ENCODE data around the gene FSD1. TPM values are rescaled to one million over a fixed set of nuclear protein-coding genes. Genes with fewer than 3 reads are reported as not detected.
A peak's percentile ranks its signal among the peaks of the same experiment; 100 is the strongest.

The FSD1 gene
- total RNA-seq, 6 experiments from 2014 or later = 0.19 to 2.2 (median 0.52) TPM; not detected in 2

GRCh38 chr19:4277191-4277696 lies 27.2 kb upstream of the FSD1 start:
- Histone ChIP-seq H3K4me1 (peaks cover 0 to 10% (median 0%) of the 10 kb centered on the region in 4 donors), H3K4me3 (no peak overlapping the region), H3K9me3 (no peaks in the 10 kb centered on the region), H3K27ac (no peak overlapping the region), H3K36me3 (no peaks in the 10 kb centered on the region), H3K27me3 (no peaks in the 10 kb centered on the region)
- no peak for ATAC-seq
- no peak for DNase-seq
- intact Hi-C loops (cut with DNase I) = no loop called here
- 7% methylated on average over 3 of the region's 16 CpGs for WGBS (ENCODE audit: insufficient coverage, low coverage, low lambda C conversion rate, missing lambda C conversion rate)
- TF ChIP-seq CTCF (IDR thresholded peaks at IDR 0.05) (no peak), POLR2A (IDR thresholded peaks at IDR 0.05) (no peak)

GRCh38 chr19:4278010-4278409 lies 26.4 kb upstream of the FSD1 start:
- intact Hi-C loops (cut with DNase I) = no loop called here
- WGBS (ENCODE audit: insufficient coverage, low coverage, low lambda C conversion rate, missing lambda C conversion rate) = 67% methylated on average over 2 of the region's 4 CpGs

GRCh38 chr19:4278419-4279266 lies 25.8 kb upstream of the FSD1 start, which contains the start of gene SHD:
Gene SHD (plus strand): TSS chr19:4279266. CDS start chr19:4280064, 798 bp downstream.
- DNase-seq = no peak
- intact Hi-C loops (cut with DNase I) = no loop called here
- Histone ChIP-seq H3K9me3 (no peaks in the 10 kb centered on the region), H3K4me3 (peak within 1 kb of the TSS; percentile 28 to 43 (median 29)), H3K27me3 (no peaks in the 10 kb centered on the region), H3K27ac (no peak within 1 kb of the TSS), H3K4me1 (peaks cover 0 to 10% (median 0%) of the 10 kb centered on the region in 4 donors), H3K36me3 (no peaks in the 10 kb centered on the region)
- TF ChIP-seq POLR2A (IDR thresholded peaks at IDR 0.05) (no peak), CTCF (IDR thresholded peaks at IDR 0.05) (no peak)
- peak in 3 of 4 donors; percentile 9 to 59 (median 47) for ATAC-seq
- WGBS (ENCODE audit: insufficient coverage, low coverage, low lambda C conversion rate, missing lambda C conversion rate) = 3% methylated on average over 33 of the region's 44 CpGs

More at GRCh38 chr19:4278010-4278409, 26.4 kb upstream of the FSD1 start:
- Histone ChIP-seq H3K4me3 (no peak overlapping the region), H3K4me1 (peaks cover 0 to 10% (median 0%) of the 10 kb centered on the region in 4 donors), H3K27ac (no peak overlapping the region), H3K36me3 (no peaks in the 10 kb centered on the region), H3K27me3 (no peaks in the 10 kb centered on the region), H3K9me3 (no peaks in the 10 kb centered on the region)
- DNase-seq (no peak), ATAC-seq (no peak)
- TF ChIP-seq POLR2A (IDR thresholded peaks at IDR 0.05) (no peak), CTCF (IDR thresholded peaks at IDR 0.05) (no peak)

GRCh38 chr19:4279267-4279529 lies 25.2 kb upstream of the FSD1 start:
- WGBS (ENCODE audit: insufficient coverage, low coverage, low lambda C conversion rate, missing lambda C conversion rate) = 0% methylated on average over 10 of the region's 30 CpGs
- intact Hi-C loops (cut with DNase I) = no loop called here
- no peaks in the 10 kb centered on the region for H3K27me3 ChIP-seq
- no peaks in the 10 kb centered on the region for H3K9me3 ChIP-seq
- H3K4me3 ChIP-seq = peak overlapping the region; percentile 28 to 43 (median 29)
- DNase-seq (no peak), ATAC-seq (no peak)
- no peaks in the 10 kb centered on the region for H3K36me3 ChIP-seq
- no peak for TF ChIP-seq CTCF (IDR thresholded peaks at IDR 0.05)
- no peak for TF ChIP-seq POLR2A (IDR thresholded peaks at IDR 0.05)
- H3K4me1 ChIP-seq = peaks cover 0 to 14% (median 0%) of the 10 kb centered on the region in 4 donors
- no peak overlapping the region for H3K27ac ChIP-seq

Data from right lobe of liver (tissue), 6 donors.